Esophagus muscularis mucosa (tissue), 4 donors: ENCODE measurements around the gene MRO.

Experiments used
- CTCF ChIP-seq, 3 experiments: fragments of 200-600 bp in 2 of 3; fragments of 450-650 bp in 1 of 3; sonication (generic) in 2 of 3; IDR thresholded peaks; one replicate each; pipeline ENCODE4 v1.5.1; 2017 to 2019; ENCODE audit warnings: antibody characterized with exemption in 3 of 3, mild to moderate bottlenecking in 2 of 3, moderate library complexity in 1 of 3
- EP300 ChIP-seq: sonication (generic); formaldehyde crosslinking; IDR thresholded peaks from one replicate; pipeline ENCODE4 v1.6.1; 2017; ENCODE audit warnings: antibody characterized with exemption
- POLR2A ChIP-seq: fragments of 450-650 bp; IDR thresholded peaks from one replicate; pipeline ENCODE4 v1.6.1; 2017; ENCODE audit warnings: antibody characterized with exemption, moderate library complexity, mild to moderate bottlenecking, low read depth

DNA sequence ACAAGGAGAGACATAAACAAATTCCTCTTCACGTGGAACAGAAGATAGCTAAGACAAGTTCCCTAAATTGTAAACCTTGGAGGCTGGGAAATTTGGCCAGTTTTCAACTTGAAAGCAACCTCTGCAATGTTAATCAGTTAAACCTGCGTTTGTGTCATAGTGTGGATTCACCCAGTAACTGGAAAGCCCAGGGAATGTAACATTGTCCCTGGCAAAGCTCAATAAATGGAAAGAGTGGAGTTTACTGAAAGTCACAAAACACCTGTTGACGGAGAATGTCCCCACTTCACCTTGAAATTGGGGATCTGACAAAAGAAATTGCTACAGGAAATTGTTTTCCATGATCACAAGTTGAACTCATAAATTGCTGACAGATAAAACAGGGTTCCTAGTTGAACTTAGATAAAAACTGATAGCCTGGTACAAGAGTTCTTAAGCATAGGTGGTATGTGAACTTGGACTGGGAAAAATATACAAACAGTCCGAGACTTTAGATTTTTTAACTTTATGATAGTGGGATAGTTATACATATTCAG, 44.1 kb upstream of the MRO start:
- TF ChIP-seq POLR2A (no peak), CTCF (IDR thresholded peaks at IDR 0.05) (no peak), EP300 (no peak)
